ENCODE measurements around the gene MAP4K4. TPM values are rescaled to one million over a fixed set of nuclear protein-coding genes. Genes with fewer than 3 reads are reported as not detected.

The MAP4K4 gene
- total RNA-seq, 1 experiment from 2014 or later = 2.7 TPM

GRCh38 chr2:101815739-101816391 lies 118.4 kb downstream of the MAP4K4 start:
- no peak overlapping the region for H3K9ac ChIP-seq (ENCODE audit: low read length)

DNA sequence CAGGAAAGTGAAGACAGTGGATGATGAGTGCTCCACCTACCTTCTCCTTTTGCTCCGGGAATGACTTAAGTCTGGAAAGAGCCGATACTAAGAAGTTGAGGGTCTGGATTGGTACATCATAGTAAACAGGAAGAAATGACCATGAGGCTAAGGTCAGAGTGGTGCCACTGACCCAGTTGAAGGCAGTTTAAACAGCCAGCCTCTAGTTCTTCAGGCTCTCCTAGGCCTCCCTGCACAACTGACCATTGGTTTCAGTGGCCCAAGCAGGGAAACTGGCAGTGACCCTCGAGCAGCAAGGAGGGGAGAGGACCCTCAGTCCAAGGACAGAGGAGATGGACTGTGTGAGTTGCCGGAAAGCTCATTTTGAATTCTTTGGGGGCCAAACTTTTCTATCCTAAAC lies 119.1 kb downstream of the MAP4K4 start:
- Histone ChIP-seq H2AFZ (ENCODE audit: low read length) (no peak overlapping the region), H3K27me3 (ENCODE audit: low read length) (no peaks in the 10 kb centered on the region), H3K4me3 (ENCODE audit: low read length) (no peak overlapping the region), H3K9ac (ENCODE audit: low read length) (no peak overlapping the region), H3K4me1 (ENCODE audit: low read length) (no peaks in the 10 kb centered on the region), H3K9me2 (replicated peaks; ENCODE audit: insufficient read depth, low read length) (no peaks in the 10 kb centered on the region), H3K9me3 (ENCODE audit: low read length) (no peaks in the 10 kb centered on the region), H3K79me2 (ENCODE audit: low read length) (no peaks in the 10 kb centered on the region), H3K36me3 (ENCODE audit: insufficient read depth, low read length) (no peaks in the 10 kb centered on the region), H3K27ac (ENCODE audit: low read length) (no peak overlapping the region), H3K4me2 (ENCODE audit: low read depth, low read length, poor library complexity, severe bottlenecking) (no peak overlapping the region), H4K20me1 (ENCODE audit: insufficient read depth, low read depth, low read length) (no peaks in the 10 kb centered on the region)
- no peak for DNase-seq

More at GRCh38 chr2:101815739-101816391, 118.4 kb downstream of the MAP4K4 start:
- H3K4me2 ChIP-seq (ENCODE audit: low read depth, low read length, poor library complexity, severe bottlenecking) = no peak overlapping the region
- no peaks in the 10 kb centered on the region for H3K9me3 ChIP-seq (ENCODE audit: low read length)
- DNase-seq = no peak
- no peaks in the 10 kb centered on the region for H4K20me1 ChIP-seq (ENCODE audit: insufficient read depth, low read depth, low read length)
- H3K4me3 ChIP-seq (ENCODE audit: low read length) = no peak overlapping the region
- H3K9me2 ChIP-seq (replicated peaks; ENCODE audit: insufficient read depth, low read length) = no peaks in the 10 kb centered on the region
- H2AFZ ChIP-seq (ENCODE audit: low read length) = no peak overlapping the region
- no peaks in the 10 kb centered on the region for H3K36me3 ChIP-seq (ENCODE audit: insufficient read depth, low read length)
- H3K79me2 ChIP-seq (ENCODE audit: low read length) = no peaks in the 10 kb centered on the region
- H3K27ac ChIP-seq (ENCODE audit: low read length) = no peak overlapping the region
- no peaks in the 10 kb centered on the region for H3K27me3 ChIP-seq (ENCODE audit: low read length)
- H3K4me1 ChIP-seq (ENCODE audit: low read length) = no peaks in the 10 kb centered on the region

DNA sequence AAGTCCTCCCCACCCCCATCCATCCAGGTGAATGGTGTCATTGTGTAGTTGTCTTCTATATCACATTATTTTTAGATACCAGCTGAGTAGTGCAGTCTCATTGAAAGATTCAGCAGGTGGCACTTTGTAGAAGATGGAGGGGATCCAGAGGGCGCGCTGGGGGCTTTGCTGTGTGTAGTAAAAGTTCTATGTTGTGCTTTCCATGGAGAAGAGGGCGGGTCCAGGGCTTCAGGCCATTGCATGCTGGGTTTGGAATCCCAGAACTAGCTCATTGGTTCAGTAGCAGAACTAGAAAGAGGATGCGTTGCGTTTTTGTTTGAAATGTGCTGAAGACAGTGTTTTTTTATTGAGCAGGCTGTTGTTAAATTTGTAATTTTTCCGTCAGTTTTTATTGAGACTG lies 120.0 kb downstream of the MAP4K4 start:
- no peaks in the 10 kb centered on the region for H3K4me1 ChIP-seq (ENCODE audit: low read length)
- no peaks in the 10 kb centered on the region for H3K79me2 ChIP-seq (ENCODE audit: low read length)
- H3K9ac ChIP-seq (ENCODE audit: low read length) = no peak overlapping the region
- no peak overlapping the region for H3K4me2 ChIP-seq (ENCODE audit: low read depth, low read length, poor library complexity, severe bottlenecking)
- no peaks in the 10 kb centered on the region for H3K9me3 ChIP-seq (ENCODE audit: low read length)
- no peaks in the 10 kb centered on the region for H3K36me3 ChIP-seq (ENCODE audit: insufficient read depth, low read length)
- H3K9me2 ChIP-seq (replicated peaks; ENCODE audit: insufficient read depth, low read length) = no peaks in the 10 kb centered on the region
- DNase-seq = no peak
- H3K27me3 ChIP-seq (ENCODE audit: low read length) = no peaks in the 10 kb centered on the region
- H3K27ac ChIP-seq (ENCODE audit: low read length) = no peak overlapping the region
- no peaks in the 10 kb centered on the region for H4K20me1 ChIP-seq (ENCODE audit: insufficient read depth, low read depth, low read length)
- H2AFZ ChIP-seq (ENCODE audit: low read length) = no peak overlapping the region
- no peak overlapping the region for H3K4me3 ChIP-seq (ENCODE audit: low read length)

GRCh38 chr2:101818531-101819451 lies 121.3 kb downstream of the MAP4K4 start:
- Histone ChIP-seq H3K9me2 (replicated peaks; ENCODE audit: insufficient read depth, low read length) (no peaks in the 10 kb centered on the region), H3K36me3 (ENCODE audit: insufficient read depth, low read length) (no peaks in the 10 kb centered on the region), H4K20me1 (ENCODE audit: insufficient read depth, low read depth, low read length) (no peaks in the 10 kb centered on the region), H2AFZ (ENCODE audit: low read length) (no peak overlapping the region), H3K27me3 (ENCODE audit: low read length) (no peaks in the 10 kb centered on the region), H3K4me1 (ENCODE audit: low read length) (no peaks in the 10 kb centered on the region), H3K9me3 (ENCODE audit: low read length) (no peaks in the 10 kb centered on the region), H3K27ac (ENCODE audit: low read length) (no peak overlapping the region), H3K9ac (ENCODE audit: low read length) (no peak overlapping the region), H3K79me2 (ENCODE audit: low read length) (no peaks in the 10 kb centered on the region), H3K4me3 (ENCODE audit: low read length) (no peak overlapping the region), H3K4me2 (ENCODE audit: low read depth, low read length, poor library complexity, severe bottlenecking) (no peak overlapping the region)
- no peak for DNase-seq

- Histone ChIP-seq H3K4me3 (ENCODE audit: low read length) (no peak overlapping the region), H3K27ac (ENCODE audit: low read length) (no peak overlapping the region), H3K79me2 (ENCODE audit: low read length) (no peaks in the 10 kb centered on the region)
These were observed 123.0 kb downstream of the MAP4K4 start for GRCh38 chr2:101820519-101820918.

DNA sequence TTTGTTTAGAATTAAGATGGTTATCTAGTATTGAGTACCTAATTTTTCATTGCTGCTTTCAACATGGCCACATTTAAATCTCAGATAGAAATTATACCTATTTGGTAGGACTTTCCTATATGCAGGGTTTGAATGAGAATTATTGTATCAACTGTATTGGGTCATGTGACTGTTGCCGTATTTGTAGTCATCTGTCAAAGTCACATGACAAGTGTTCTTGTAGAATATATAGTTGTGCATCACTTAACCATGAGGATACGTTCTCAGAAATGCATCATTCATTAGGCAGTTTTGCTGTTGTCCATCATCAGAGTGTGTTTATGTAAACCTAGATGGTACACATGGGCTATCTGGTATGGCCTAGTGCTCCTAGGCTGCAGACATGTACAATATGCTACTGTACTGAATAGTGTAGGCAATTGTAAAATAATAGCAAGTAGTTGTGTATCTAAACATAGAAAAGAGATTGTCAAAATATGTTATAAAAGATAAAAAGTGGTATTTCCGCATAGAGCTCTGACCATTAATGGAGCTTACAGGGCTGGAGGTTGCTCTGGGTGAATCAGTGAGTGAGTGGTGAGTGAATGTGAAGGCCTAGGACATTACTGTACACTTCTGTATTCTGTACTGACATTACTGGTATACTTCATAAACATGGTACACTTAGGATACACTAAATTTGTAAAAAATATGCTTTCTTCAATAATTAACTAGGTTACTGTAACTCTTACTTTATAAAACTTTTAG lies 123.7 kb downstream of the MAP4K4 start:
- no peak overlapping the region for H2AFZ ChIP-seq (ENCODE audit: low read length)
- H3K9me2 ChIP-seq (replicated peaks; ENCODE audit: insufficient read depth, low read length) = no peaks in the 10 kb centered on the region
- H3K79me2 ChIP-seq (ENCODE audit: low read length) = no peaks in the 10 kb centered on the region
- no peak overlapping the region for H3K4me2 ChIP-seq (ENCODE audit: low read depth, low read length, poor library complexity, severe bottlenecking)
- no peak overlapping the region for H3K27ac ChIP-seq (ENCODE audit: low read length)
- DNase-seq = no peak
- H4K20me1 ChIP-seq (ENCODE audit: insufficient read depth, low read depth, low read length) = no peaks in the 10 kb centered on the region
- no peaks in the 10 kb centered on the region for H3K36me3 ChIP-seq (ENCODE audit: insufficient read depth, low read length)
- H3K9me3 ChIP-seq (ENCODE audit: low read length) = no peaks in the 10 kb centered on the region
- no peak overlapping the region for H3K9ac ChIP-seq (ENCODE audit: low read length)
- no peaks in the 10 kb centered on the region for H3K4me1 ChIP-seq (ENCODE audit: low read length)
- H3K4me3 ChIP-seq (ENCODE audit: low read length) = no peak overlapping the region
- no peaks in the 10 kb centered on the region for H3K27me3 ChIP-seq (ENCODE audit: low read length)

More at GRCh38 chr2:101820519-101820918, 123.0 kb downstream of the MAP4K4 start:
- H3K9ac ChIP-seq (ENCODE audit: low read length) = no peak overlapping the region
- H3K4me1 ChIP-seq (ENCODE audit: low read length) = no peaks in the 10 kb centered on the region
- no peak overlapping the region for H3K4me2 ChIP-seq (ENCODE audit: low read depth, low read length, poor library complexity, severe bottlenecking)
- no peaks in the 10 kb centered on the region for H3K9me2 ChIP-seq (replicated peaks; ENCODE audit: insufficient read depth, low read length)
- no peak overlapping the region for H2AFZ ChIP-seq (ENCODE audit: low read length)
- no peak for DNase-seq
- no peaks in the 10 kb centered on the region for H3K9me3 ChIP-seq (ENCODE audit: low read length)
- H4K20me1 ChIP-seq (ENCODE audit: insufficient read depth, low read depth, low read length) = no peaks in the 10 kb centered on the region
- no peaks in the 10 kb centered on the region for H3K27me3 ChIP-seq (ENCODE audit: low read length)
- H3K36me3 ChIP-seq (ENCODE audit: insufficient read depth, low read length) = no peaks in the 10 kb centered on the region

GRCh38 chr2:101821828-101822458 lies 124.4 kb downstream of the MAP4K4 start:
- DNase-seq = no peak
- Histone ChIP-seq H3K4me2 (ENCODE audit: low read depth, low read length, poor library complexity, severe bottlenecking) (no peak overlapping the region), H3K27ac (ENCODE audit: low read length) (no peak overlapping the region), H2AFZ (ENCODE audit: low read length) (no peak overlapping the region), H3K79me2 (ENCODE audit: low read length) (no peaks in the 10 kb centered on the region), H3K9me2 (replicated peaks; ENCODE audit: insufficient read depth, low read length) (no peaks in the 10 kb centered on the region), H3K9ac (ENCODE audit: low read length) (no peak overlapping the region), H3K4me3 (ENCODE audit: low read length) (no peak overlapping the region), H3K36me3 (ENCODE audit: insufficient read depth, low read length) (no peaks in the 10 kb centered on the region), H3K27me3 (ENCODE audit: low read length) (no peaks in the 10 kb centered on the region), H4K20me1 (ENCODE audit: insufficient read depth, low read depth, low read length) (no peaks in the 10 kb centered on the region), H3K4me1 (ENCODE audit: low read length) (no peaks in the 10 kb centered on the region), H3K9me3 (ENCODE audit: low read length) (no peaks in the 10 kb centered on the region)
